DMS 273 (cell line): ENCODE results near the gene TSHZ1.
A peak's percentile ranks its signal among the peaks of the same experiment; 100 is the strongest.

ENCODE experiments used
- DNase-seq: peaks from one replicate; lab custom pipeline; 2025; ENCODE audit not compliant: unreplicated experiment; lab: John Stamatoyannopoulos, UW

Gene TSHZ1

DNA sequence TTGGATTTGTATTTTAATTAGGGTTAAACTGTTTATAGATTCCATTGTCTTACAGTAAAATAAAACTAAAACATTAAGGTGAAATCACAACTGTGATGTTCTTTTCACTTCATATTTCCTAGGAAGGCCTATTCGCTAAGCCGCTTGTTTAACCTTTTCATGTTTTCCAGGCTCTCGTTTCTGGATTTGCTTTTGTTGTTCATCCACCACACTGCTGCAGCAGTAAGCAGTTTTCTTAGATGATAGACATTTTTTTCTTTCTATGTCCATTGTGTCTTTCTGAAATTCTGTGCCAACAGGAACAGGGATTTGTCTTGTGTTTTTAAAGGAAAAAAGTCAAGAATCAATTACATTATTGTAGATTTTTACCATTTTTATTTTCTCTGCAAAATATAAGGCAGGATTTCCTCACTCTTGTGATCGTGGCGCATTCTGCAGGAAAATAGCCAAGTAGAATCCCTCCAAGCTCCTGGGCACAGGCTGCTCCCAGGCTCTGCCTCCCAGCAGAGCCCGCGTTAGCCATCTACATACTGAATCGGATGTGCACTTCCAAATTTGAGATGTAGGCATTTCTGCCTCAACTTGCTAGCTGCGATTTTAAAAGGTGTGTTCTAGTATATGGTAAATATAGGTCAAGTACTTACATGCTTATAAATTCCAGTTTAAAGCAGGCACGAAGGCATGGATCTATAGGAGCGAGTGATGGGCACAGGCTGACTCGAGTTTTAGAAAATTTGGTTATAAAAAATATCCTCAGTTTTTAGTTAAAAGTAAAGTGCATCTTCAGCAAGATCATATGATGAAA is 10.2 kb downstream of the TSHZ1 start:
- DNase-seq: no peak

DNA sequence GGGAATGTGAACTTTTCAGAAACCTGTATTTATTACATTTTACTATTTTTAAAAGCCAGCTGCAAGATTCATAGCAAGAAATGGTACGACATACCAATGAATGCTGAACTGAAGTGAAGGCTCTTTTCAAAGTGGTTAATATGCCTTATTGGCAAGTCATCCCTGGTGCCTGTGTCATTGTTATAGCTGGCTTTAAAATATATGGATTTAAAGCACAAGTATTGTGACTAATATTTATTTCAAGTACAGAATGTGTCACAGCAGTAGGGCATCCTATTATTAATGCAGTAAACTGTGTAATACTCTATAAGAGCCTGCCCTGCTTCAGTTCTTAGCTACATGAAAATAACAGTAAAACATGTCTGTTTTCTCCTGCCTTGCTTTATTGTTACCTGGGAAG is 10.8 kb downstream of the TSHZ1 start:
- DNase-seq: no peak

DNA sequence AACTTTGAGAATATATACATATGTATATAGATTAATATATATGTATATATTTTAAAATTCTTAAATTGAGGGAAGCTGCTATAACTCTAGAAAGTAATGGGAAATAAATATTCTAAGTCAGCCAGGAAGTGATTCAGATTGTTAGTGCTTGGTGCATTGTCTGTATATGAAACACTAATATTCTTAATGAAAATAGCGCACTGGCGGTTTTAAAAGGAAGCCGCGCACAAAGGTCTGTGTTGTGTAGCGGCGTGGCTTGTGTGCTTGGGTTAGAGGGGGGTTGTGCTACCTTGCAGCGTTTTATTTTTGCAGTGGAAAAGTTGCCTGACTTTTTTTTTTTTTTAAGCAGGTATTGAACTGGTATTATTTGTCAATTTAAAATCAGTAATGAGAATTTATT is 11.3 kb downstream of the TSHZ1 start:
- no peak for DNase-seq

DNA sequence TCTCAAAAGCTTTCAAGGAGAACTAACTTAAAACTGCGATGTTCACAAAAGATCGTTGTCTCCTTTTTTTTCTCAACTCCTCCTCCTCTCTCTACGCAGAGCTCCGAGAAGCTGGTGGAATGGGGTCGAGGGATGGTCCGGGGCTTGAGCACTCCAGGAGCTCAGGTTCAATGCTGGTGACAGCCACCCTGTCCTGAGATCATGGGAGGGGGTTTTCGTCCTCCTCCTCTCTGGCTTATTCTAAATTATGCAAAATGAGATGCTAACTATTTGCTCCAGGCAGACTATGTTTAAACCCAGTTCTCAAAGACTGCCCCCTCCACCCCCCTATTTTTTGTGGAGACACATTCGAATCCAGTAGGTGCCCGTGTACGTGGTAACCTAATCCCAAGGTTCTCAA is 11.8 kb downstream of the TSHZ1 start:
- DNase-seq: no peak

DNA sequence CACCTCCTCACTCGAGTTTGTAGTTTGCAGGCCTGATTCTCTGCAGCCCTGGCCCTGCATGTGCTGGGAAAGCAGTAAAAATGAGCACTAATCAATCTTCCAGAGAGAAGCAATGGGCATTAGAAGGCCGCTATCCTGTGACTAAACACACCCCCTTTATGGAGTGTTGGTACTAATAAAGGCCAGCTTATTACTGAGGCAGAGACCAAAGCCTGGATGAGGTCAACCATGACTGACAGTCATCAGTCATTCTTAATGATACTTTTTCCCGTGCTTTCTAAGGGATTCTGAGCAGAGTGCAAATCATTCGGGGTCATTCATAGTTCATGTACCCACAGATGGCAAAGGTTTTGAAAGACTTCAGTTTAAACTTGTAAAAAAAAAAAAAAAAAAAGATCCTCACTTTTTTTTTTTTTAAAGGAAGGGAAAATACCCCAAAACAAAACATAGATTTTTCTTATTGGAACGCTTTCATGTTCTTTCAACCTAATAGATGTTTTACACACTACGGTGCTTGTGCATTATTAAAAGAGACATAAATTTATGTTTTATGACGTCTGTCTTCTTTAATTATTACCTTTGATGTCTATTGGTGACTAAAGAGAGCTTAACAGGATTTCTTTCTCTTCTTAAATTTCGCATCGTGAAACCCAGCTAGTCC is 13.2 kb downstream of the TSHZ1 start:
- DNase-seq: peak; percentile 29

DNA sequence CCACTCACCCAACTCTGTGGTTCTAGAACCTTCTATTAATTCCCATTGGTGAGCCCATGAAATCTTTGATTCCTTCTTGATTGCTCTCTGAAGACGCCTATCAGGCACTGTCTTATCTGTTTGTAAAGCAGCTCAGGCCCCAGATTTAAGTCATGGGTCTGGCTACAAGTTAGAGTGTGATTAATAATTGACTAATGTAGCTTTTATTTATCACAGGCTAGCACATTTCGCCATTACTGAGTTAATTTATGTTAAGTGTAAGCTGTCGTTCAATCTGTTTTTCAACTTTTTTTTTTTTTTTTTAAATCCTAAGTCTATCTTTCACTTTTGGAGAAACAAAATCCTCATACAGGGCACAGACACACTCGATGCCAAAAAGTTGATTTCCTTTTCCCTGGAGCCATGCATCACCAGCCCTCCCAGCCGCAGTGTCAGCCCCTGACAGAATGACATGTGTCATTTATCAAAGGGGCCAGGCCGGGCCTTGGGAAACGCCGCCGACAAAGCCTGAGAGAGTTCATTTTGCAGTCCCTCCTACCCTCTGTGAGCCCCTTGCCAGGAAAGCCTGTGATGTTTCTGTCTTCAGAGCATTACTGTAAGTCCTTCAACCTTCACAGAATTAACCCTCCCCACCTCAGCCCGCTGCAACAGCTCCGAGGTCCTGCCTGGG is 15.8 kb downstream of the TSHZ1 start:
- no peak for DNase-seq

DNA sequence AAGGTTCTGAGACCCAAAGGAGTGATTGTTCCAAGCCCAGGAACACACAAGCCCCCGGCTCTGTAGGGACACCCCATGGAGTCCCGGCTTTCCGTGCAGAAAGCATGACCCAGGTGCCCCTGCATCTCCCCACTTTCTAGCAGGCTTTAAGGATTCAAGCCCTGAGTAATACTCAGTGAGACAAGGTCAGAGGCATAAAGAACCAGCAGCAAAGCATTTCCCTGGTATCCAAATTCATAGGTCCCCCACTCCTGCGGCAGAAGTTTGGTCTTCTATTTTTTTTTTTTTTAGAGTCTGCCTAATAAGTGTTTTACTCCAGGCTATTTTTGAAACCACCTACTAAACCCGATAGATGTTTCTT is 16.3 kb downstream of the TSHZ1 start:
- DNase-seq: no peak

DNA sequence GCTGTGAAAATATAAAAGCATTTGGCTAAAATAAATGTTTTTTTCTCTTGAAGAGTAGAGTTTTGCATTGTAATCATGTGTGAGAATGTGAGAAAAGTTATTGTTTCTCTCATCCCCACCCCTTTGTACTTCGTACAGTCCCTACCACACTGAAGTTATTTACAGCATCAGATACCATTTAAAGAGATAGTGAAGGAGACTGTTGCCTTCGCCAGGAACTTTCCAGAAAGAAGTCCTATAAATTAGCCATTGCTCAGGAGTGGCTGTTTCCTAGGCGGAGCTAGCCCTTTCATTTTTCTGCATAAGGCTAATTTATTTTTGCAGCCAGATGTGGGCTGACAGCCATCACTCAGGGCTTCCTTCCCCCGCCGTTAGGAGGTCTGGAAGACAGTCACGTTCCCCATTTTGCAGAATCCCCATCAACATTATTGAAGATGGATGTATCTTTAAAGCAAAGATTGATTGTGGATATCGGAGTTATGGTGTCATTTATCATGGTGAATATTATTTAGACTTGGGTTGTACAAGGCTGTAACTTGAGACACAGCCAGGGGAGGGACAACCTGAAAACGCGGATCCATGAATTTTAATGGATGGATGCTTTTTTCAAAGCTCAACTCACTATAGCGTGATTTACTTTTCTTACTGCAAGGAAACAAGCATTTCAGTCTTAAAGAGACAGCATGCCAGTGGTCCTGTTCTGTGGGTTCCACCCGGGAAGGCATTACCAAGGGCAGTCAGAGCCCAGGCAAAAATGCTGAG is 17.1 kb downstream of the TSHZ1 start:
- DNase-seq: no peak

DNA sequence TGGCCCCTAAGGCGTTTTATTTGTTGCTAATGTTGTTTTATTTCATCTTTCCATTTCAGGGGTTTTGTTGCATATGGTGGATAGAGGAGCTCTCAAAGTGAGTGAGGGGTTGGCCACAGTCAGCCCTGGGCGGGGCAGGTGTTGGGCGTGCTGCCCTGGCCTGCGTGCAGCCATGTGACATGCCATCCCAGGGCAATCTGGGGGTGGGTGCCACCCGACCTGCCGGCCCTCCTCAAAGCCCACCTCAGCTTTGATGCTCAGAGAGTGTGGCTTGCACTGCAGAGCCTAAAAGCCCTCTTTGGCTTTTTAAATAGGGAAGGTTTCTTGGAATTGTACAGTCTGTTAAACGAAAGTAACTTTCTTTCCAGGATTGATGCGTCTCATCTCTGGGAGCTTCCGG is 18.4 kb downstream of the TSHZ1 start:
- no peak for DNase-seq

DNA sequence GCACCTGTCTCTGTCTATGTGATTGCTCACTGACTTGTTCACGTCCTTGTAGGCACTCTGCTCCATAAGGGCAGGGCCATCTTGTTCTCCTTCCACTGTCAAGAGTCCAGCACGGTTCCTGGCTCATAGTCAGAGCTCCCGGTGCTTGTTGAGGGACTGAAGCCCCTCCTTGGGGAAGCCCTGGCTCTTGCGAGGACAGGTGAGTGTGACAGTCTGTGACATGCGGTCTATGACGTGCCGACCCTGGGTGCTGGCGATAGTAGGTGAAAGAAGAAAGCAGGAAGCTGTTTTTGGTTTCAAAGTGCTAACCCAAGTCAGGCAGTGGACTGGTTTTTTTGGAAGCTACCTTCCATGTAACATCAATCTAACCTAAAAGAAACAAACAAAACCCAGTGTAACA is 18.8 kb downstream of the TSHZ1 start:
- no peak for DNase-seq

DNA sequence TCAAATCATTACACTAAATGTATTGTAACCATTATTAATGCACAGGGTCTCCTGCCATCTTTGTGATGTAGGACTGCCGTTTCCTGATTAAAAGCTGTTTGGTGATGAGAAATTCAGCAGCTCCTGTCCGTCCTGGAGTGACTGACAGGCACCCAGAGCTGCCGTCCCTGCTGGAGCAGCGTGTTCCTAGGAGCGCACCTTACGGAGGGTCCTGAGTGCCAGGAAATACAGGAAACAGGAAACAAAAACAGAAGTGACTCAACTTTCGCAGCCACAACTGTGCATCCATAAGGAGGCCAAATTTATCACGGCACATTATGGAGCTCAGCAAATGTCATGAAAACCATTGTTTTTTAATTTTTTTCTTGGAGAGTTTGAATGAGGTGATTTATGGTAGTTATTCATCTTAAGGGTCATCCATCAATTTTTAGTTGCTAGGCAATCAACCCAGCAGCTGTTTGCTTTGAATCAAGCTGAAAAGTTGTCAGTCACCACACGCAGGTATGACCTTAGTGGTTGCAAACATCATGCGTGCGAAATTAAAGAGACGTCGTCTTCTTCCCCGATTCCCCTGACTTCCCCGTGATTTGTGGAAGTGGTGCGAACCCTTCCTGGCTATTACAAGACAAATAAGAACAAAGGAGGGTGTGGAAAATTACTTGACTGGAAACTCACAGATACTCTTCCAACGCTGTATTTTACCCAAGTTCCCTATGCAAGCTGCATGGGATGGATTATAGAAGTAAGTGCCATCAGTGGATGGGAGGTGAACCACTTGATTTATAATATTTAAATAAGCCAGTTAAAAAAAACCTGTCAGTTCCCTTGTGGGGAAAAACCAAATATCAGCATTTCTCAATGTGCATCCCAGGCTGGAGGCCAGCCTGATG is 19.8 kb downstream of the TSHZ1 start:
- DNase-seq: no peak

DNA sequence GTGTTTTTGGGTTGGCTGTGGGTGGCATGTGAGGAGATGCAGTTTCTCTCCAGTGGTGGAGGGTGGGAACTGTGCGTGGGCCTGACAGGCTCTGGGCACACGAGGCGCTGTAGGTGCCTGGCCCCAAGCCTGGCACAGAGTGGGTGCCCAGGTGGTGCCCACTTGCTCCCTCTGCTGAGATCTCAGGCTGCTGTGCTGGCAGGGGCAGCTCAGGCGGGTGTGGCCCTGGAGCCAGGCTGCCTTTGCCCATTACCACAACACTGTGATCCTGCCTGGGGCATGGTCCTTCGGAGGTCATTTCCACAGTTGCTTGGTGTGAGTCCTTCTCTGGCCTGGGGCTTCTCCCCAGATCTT is 20.4 kb downstream of the TSHZ1 start:
- peak; percentile 17 for DNase-seq

DNA sequence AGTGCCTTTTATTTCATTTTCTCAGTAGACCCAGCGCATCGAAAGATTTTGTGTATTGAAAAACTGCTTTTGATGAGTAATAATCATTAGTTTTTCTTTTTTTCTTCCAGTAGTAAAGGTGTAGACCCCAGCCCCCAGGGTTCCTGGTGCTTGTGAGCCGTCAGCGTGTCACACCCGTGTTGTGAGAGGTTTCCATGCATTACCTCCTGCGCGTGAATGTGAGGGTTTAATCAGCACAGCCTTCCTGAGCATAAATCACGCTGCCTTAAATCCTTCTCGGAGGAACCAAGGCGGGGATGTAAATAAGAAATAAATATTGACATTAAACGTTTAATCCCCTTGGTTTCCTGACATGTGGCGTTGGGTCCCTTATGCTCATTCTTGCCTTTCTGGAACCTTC is 24.3 kb downstream of the TSHZ1 start:
- no peak for DNase-seq

DNA sequence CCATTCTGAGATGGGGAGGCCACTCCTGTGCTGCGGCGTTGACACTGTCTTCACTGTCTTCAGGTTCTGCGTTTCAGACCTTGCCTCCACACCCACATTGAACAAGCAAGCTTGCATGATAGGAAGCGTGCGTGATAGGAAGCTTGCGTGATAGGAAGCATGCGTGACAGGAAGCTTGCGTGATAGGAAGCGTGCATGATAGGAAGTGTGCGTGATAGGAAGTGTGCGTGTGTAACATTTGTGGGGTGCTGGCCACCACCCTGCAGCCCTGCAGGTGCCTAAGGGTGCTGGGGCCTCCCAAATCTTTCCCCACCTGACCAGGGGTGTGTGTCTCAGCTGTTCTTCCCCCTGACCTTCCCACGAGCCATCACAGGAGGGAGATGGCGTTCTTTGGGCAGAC is 25.3 kb downstream of the TSHZ1 start:
- no peak for DNase-seq

DNA sequence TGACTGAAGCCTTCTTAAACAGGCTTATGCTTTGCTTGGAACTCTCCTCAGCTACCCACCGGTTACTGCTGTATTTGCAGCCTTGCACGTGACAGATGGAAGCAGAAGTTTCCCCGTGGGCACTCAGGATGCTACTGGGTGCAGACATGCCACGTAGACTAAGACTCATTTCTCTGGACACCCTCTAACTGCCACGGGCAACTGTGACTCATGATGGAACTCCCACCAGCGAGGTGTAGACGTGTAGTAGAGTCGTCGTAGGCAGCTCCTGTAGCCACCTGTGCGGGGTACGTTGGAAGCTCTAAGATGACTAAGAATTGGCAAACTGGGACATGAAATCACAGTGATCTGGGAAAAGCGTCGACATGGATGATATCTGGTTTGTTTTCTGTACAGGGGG is 27.5 kb downstream of the TSHZ1 start:
- no peak for DNase-seq

DNA sequence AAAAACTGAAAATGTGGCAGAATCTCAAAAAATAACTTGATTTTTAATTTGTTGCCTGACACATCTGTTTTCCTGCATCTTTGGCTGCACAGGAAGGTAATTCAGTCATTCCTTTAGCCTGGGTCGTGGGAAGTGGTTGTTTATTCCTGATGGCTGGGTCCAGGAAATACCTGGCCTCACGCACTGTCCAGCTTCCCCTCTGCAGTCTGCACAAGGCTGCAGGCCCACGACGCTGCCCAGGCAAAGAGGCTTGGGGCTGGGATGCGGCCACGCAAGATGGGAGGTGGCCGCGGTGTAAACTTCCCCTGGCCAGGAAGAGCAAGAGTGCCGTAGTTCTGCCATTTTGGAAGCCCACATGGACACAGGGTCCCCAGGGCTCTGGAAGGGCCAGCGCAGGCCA is 28.2 kb downstream of the TSHZ1 start:
- DNase-seq: no peak

DNA sequence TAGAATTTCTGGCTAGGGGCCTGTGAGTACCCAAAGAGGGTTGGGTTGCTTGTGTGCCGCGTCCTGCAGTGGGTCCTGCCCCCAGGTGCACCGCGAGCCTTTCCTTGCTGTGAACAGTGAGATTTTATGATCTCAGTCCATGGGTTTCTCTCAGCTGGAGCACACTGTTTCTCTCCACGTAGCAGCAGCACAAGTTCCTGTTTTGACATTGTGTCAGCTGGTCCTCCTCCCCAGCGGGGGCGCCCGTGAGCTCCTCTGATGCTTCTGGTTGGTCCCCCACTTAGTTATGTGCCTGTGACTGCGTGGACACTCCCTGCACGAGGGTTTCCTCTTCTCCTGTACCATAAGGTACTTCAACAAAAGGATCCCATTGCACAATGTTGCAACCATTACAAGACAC is 29.8 kb downstream of the TSHZ1 start:
- no peak for DNase-seq

DNA sequence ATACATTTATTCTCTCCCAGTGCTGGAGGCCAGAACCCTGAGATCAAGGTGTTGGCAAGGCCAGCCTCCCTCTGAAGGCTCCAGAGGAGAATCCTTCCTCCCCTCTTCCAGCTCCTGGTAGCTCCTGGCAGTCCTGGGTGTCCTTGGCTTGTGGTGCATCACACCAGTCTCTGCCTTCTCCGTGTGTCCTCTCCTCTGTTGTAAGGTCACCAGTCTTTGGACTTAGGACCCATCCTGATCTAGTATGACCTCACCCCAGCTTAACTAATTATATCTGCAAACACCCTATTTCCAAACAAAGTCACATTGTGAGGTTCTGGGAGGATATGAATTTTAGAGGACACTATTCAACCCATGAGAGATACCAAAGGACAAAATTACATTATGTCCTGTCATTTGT is 31.1 kb downstream of the TSHZ1 start:
- no peak for DNase-seq

DNA sequence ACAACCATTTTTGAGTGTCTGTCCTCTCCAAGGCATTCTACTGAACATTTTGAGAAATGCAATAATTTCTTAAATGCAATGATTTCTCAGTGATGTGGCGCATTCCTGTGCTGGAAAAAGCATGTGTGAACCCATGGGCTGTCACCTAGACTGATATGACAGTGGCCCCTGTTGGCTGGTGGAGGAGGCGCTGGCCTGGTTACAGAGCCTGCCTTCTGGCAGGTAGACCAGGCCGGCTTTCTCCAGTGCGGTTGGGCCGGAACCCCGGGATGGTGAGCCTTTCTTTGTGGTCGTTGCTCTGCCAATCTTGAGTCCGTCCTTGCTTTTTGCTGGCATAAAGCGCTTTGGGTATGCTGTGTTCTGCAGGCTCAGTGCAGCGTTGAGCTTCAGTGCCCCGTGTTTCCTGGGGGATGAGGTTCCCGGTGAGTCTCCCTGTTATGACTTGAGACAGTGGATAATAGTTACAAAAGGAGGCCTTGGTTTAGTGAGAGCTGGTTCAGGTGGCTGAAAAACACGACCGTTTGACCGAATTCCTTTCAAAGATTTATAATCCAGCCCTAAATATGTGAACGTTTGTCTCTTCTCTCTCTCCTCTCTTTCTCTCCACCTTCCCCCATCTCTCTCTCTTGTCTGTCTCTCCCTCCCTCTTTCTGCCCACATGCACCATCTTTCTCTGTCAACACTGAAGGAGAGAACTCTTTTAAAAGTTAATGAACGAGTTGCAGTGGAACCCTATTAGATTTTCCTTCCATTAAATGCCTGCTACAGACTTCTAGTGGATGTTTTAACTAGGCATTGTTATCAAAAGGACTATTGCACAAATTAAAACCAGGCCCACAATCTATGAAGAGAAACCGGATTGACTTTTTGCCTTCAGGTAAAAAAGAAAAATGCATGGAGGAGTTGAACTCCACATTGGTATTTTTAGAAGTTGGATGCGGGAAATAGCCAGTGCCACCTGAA is 34.0 kb downstream of the TSHZ1 start:
- no peak for DNase-seq
